AML-193 (cell line): Measurements from ENCODE around the gene PDE3A.

Experiments used
- DNase-seq, 2 experiments: peaks; one replicate each; lab custom pipeline; 2025; lab: John Stamatoyannopoulos, UW

PDE3A gene

DNA sequence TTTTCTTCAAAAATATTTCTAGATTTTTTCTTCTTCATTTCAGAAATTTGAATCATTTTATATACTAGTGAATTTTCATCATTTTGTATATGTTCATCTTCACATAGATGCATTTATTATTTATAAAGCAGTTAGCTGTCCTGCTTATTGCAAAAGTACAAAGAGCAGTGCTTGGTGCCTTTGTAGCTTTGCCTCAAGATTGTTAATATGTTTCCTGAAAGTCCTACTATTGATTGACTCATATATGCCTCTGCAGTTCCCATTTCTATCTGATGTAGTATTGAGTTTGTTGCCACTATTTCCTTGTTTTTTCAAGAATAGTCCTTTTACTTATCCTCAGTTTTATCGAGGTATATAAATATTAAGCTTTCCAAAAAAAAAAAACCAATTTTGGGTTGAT, 89.7 kb downstream of the PDE3A start:
- DNase-seq, result no peak

GRCh38 chr12:20459920-20460319, 91.6 kb downstream of the PDE3A start:
- DNase-seq, result no peak

DNA sequence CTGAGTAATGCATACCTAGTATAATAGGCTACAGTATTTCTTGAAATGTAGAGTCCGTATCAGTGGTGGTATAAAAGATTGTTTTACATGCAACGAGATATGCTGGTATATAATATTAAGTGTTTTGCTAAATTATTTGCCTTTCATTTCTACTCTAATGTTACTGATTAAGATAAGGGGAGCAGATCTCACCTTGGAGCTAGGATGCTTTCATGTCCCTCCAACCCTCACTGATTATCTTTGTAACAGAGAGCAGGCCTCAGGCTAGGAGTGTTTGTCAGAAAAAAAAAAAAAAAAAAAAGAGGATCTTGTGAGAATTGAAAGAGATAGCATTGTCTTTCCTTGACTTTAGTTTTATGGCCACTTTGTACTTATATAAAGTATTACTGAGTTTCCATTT, 92.6 kb downstream of the PDE3A start:
- no peak for DNase-seq

DNA sequence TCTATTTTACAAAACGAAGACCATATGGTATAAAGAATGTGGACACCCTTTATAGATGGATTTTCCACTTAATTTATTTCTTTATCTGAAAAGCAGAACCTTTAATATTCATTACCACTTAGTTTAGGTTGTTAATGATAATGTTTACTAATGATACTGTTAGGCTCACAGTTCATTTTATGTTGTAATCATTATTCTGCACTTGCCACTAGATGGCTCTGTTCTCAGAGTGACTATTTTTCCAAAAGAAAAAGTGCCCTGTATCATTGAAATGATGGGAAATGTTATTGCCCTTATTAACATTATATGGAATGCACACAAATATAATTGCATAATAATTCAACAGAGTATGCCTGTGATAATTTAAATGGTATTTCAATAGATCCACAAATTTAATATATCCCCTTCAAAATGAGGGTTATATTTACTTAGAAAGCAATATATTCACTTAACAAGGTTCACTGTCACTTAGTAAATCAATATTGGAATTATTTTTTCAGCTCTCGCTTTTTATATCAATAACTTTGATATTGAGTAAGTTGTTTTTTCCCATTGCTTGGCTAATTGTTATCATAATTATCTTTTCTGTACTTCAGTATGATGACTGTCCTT, 95.7 kb downstream of the PDE3A start:
- peak; percentile 22 to 33 for DNase-seq

- no peak for DNase-seq
Measured at GRCh38 chr12:20469300-20469699, 101.0 kb downstream of the PDE3A start.

GRCh38 chr12:20469756-20470155, 101.4 kb downstream of the PDE3A start:
- DNase-seq, result no peak

- no peak for DNase-seq
Measured at GRCh38 chr12:20472102-20472782, 103.9 kb downstream of the PDE3A start.

DNA sequence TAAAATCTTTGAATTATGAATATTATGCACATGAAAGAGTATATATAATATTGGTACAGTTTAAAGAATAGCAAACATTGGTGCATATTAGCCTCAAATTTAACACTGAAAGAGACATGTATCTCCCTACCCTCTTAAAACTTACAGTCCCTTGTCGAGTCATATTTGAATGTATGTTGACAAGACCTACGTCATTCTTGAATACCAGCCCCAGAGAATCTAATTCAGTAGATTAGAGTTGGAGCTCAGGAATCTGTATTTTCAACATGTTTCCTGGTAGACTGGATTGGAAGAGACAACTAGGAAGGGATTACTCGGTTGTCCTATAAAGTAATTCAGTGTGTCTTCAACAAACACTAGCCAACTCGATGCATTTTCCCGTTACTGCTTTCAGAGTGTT, 104.8 kb downstream of the PDE3A start:
- no peak for DNase-seq

DNA sequence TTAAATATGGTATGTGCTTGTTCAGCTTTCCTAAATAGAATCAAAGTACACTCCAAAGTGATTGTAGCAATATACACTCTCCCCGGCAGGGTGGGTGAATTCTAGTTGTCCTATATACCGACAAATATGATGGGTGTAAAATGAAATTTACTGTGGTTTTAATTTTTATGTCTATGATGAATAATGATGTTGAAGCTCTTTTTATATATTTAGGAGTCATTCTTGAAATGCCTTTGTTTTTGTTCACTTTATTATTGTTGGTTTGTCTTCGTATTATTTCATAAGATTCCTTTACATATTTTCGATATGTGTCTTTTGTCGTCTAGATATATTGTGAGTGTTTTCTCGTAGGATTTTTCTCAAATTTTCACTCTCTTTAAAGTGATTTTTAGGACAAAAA, 105.7 kb downstream of the PDE3A start:
- DNase-seq, result no peak

GRCh38 chr12:20474443-20474842, 106.1 kb downstream of the PDE3A start:
- no peak for DNase-seq

GRCh38 chr12:20475542-20475941, 107.2 kb downstream of the PDE3A start:
- no peak for DNase-seq

- no peak for DNase-seq
Measured at GRCh38 chr12:20476551-20476950, 108.2 kb downstream of the PDE3A start.

DNA sequence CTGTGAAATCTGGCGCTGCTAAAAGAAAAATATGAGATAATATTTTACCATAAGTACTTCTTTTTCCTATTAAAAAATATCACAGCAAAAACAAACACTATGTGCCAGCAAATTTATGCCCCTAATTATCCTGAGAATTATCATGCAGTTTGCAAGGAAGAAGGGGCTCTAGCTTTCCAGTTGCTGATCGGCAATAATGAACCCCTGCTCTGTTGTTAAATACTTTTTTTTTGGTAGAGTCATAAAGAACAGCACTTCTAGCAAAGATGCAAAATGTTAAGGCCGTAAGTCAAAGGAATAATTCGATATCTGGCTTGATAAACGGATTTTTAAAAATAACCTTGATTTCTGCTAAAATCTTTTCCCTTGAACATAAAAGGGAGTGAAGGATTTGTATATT, 108.9 kb downstream of the PDE3A start:
- DNase-seq, result no peak

- DNase-seq, result no peak
Measured at GRCh38 chr12:20477672-20478071, 109.3 kb downstream of the PDE3A start.

- no peak for DNase-seq
Measured at GRCh38 chr12:20482491-20483054, 114.2 kb downstream of the PDE3A start.

GRCh38 chr12:20483776-20484175, 115.4 kb downstream of the PDE3A start:
- no peak for DNase-seq

- no peak for DNase-seq
Measured at GRCh38 chr12:20486233-20486632, 117.9 kb downstream of the PDE3A start.

GRCh38 chr12:20487519-20487918, 119.2 kb downstream of the PDE3A start:
- DNase-seq, result no peak

GRCh38 chr12:20489645-20490044, 121.3 kb downstream of the PDE3A start:
- DNase-seq, result no peak

GRCh38 chr12:20490213-20490612, 121.9 kb downstream of the PDE3A start:
- DNase-seq, result no peak

DNA sequence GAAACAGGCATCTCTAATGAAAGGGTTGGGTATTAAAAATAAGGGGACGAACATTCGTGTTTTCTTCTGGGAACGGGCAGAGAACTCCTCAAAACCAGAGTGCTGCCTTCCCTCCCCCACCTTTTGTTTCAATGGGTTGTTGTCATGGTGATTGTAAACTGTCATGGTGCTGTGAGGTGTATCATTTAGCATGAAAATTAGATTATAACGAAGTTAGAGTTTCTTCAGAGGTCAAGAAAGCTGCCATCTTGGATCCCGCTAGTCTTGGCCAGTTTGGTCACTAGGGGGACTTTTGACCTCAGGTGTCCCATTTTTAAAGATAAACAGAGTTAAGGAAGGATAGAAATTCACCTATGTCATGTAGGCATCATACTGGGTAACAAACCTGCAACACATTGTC, 123.0 kb downstream of the PDE3A start:
- DNase-seq, result no peak

DNA sequence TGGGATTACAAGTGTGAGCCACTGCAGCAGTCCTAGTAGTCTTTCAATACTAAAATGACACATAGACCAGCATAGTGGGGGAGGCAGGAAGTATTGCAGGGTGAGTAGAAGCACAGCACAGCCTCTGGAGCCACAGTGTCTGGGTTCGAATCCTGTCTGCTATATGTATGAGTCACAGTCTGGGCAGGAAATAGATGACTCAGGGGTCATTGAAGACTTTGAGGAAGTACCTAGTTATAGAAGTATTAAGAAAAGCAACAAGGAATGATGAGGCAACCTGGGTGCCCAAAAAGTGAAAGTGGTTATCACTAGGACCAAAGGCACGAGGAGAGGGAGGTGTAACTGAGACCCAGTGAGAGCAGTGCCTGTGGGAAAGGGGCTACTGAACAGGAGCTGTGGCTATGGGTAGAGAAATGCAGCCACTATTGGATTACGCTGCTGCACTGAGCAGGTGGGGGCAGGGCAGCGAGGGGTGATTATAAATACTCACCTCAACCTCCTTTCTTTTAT, 124.0 kb downstream of the PDE3A start:
- DNase-seq, result peak; percentile 90 to 91

DNA sequence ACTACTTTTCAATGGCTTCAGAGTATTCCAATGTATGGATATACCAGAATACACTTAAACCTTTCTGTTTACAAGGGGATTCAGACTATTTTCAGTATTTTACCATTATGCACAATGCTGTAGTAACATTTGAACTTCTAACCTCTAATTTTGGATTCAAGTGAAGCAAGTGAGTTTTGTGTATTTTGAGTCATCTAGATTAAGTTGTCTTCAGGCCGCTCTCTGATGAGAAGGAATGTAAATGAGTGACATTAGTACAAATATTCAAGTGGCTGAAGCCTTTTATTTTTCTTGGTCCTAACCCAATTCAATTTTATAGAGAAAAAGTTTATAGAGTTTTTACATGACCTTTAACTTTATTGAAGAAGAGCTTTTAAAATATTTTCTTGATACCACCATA, 125.6 kb downstream of the PDE3A start:
- no peak for DNase-seq

DNA sequence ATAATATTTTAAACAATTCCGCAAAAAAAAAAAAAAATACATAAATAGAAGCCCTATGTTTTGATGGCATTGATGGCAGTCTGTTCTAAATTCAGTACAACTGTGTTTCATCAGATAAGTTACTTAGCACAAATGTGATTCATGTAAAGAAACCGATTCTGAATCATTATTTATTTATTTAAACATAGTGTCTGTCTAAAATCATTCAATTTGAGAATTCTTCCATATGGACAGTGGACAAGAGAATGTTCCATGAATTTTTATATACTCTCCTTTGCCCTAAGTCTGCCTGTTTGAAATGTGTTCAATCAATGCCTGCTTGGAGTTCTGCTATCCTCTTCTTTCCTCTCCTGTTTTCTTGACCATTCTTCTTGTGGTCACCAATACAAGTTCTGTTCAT, 126.5 kb downstream of the PDE3A start:
- DNase-seq, result no peak
